Non-pigmented ciliary epithelial cell (primary cell): ENCODE data around the gene IKZF3.
"Not testable (repeated sequence)": the region's sequence is repeated elsewhere in the genome, so short reads cannot be mapped to it uniquely, and the experiment has no call there.

ENCODE experiments used
- DNase-seq: peaks from one replicate; pipeline ENCODE4 v3.0.0-alpha.2; 2010; ENCODE audit warnings: low read depth

Gene IKZF3

GRCh38 chr17:39754958-39755553, 109.1 kb downstream of the IKZF3 start:
- no peak for DNase-seq

GRCh38 chr17:39754161-39754957, 109.8 kb downstream of the IKZF3 start:
- no peak for DNase-seq

DNA sequence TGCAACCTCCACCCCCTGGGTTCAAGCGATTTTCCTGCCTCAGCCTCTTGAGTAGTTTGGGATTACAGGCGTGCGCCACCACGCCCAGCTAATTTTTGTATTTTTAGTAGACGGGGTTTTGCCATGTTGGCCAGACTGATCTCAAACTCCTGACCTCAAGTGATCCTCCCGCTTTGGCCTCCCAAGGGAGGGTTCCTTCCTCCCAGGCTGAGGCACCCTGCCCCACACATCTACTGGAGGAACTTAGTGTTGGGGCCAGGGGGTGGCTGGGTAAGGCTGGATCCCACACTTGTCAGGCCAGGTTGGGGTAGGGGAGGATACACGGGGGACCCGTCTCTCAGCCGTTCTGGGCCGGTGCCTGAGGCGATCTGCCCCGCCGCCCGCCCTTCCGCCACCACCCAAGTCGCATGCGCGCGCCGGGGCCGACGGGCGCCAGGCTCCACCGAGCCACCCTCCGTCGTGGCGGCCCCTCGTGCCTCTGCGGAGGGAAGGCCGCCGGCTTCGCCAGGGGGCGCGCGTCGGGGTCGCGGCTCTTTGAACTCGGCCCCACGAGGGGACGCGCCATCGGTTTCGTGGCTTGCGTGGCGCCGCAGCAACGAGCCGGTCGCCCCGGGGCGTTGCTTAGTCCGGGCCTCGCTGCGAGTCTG, 110.5 kb downstream of the IKZF3 start:
- no peak for DNase-seq

- no peak for DNase-seq
Observed at GRCh38 chr17:39752241-39752881, 111.8 kb downstream of the IKZF3 start.

DNA sequence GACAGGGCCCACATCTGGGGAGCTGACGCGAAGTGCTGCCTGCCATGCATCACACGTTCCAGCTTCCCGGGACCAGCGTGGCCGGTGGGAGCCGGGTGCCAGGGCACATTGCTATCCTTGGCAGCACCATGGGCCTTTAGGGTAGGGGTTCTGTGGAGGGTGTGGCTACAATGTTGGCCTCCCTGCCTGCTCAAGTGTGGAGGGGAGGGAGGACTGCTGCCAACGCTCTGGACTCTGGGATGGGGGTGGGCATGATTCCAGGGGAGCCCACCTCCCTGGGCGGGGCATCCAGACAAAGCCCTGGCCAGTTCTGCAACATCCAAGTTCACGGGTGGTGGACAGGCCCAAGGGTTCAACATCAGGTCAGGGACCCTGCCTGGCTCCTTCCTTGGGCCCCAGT, 112.5 kb downstream of the IKZF3 start:
- no peak for DNase-seq

DNA sequence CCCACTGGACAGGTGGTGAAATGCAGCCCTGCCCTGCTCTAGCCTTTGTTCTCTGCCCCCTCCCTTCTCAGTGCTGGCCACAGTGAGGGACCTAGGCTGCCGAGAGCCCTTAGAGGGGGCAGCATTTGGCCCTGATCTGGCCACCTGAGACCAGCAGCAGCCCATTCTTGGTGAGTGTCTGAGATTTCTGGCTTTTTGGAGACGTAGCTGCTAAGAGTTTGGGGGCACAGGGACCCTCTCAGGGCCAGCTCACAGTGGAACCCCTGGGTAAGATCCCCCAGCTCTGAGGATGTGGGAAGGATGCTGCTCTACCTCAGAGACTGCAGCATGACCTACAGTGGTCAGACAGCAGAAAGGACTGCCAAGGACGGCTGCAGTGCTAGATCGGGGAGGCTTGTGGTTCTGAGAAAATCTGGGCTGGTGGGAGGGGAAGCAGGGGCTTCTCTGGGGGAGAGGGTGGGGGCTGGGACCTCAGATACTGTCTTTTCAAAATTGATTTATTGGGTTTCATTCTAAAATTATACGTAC, 113.0 kb downstream of the IKZF3 start:
- DNase-seq: no peak

DNA sequence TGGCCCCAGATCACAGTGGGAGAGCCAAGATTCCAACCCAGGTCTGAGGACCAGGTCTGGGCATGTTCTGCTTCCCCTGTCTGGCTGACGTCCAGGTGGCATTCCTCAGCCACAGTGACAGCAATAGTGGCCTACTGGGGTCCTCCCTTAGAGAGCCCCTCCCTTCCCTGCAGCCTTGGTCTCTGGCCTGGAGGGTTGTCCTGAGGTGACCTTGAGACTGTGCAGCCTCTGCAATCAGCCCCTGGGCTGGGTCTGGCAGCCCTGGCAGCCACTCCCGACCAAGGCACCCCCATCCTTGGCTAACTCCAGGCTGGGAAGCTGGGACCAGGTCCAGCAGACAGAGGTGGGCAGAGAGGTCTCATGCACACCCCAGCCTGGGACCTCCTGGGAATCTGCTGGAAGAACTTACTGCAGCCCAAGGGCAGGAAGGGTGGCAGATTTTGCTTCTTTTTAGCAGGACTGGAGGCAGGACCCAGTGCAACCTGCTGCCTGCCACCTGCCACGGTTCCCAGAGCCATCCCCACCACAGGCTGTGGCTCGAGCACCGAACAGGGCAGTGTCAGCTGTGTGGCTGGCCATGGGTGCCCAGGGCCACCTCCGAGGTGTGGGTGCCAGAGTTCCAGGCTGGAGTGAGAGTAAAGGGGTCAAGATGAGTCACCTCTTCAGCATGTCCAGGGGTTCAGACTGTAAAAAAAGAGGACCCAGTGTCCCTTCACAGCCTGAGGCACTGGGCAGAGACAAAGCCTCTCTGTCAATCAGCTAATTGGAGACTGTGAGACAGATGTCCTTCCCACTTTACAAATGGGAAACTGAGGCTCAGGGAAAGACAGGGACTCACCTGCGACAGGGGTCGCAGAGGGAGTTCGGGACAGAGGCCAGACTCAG, 113.7 kb downstream of the IKZF3 start:
- DNase-seq: no peak

GRCh38 chr17:39748444-39749034, 115.6 kb downstream of the IKZF3 start:
- DNase-seq: not testable (repeated sequence)

GRCh38 chr17:39747745-39748144, 116.4 kb downstream of the IKZF3 start:
- no peak for DNase-seq

DNA sequence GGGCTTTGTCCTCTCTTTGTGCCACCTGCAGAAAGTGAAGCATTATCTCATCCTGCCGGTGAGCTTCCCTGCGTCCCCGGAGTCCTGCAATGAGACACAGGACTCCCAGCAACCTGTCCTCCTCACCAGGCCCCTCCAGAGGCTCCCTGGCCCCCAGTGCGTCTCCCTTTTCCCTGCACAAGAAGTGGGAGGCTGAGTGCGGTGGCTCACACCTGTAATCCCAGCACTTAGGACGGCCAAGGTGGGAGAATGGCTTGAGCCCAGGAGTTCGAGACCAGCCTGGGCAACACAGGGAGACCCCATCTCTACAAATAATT, 118.0 kb downstream of the IKZF3 start:
- no peak for DNase-seq

- no peak for DNase-seq
Observed at GRCh38 chr17:39745335-39746144, 118.6 kb downstream of the IKZF3 start.

- DNase-seq: no peak
Observed at GRCh38 chr17:39744836-39745215, 119.3 kb downstream of the IKZF3 start.

DNA sequence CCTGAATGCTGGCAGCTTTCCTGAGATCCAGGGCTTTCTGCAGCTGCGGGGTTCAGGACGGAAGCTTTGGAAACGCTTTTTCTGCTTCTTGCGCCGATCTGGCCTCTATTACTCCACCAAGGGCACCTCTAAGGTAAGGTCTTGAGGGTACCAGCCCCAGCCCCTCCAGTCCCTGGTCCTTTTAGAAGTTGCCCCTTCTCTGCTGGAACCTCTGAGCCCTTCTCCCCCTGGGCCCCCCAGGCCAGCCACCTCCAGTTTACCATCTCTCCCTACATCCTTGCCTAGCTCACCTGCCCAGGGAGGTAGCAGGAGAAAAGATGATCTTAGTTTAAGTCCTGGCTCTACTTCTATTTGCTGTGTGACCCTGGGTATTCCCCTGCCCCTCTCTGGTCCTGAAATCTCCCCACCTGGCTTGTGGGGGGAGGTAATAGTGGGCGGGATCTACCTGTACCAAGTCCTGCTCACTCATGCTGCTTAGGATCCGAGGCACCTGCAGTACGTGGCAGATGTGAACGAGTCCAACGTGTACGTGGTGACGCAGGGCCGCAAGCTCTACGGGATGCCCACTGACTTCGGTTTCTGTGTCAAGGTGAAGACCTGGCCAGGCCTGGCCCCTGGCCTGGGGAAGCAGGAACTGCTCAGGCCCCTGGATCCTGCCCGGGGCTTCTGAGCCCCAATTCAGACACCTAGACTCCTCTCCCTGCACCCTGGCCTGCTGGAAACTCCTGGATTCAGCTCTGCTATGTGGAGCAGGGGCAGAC, 119.9 kb downstream of the IKZF3 start:
- DNase-seq: no peak

DNA sequence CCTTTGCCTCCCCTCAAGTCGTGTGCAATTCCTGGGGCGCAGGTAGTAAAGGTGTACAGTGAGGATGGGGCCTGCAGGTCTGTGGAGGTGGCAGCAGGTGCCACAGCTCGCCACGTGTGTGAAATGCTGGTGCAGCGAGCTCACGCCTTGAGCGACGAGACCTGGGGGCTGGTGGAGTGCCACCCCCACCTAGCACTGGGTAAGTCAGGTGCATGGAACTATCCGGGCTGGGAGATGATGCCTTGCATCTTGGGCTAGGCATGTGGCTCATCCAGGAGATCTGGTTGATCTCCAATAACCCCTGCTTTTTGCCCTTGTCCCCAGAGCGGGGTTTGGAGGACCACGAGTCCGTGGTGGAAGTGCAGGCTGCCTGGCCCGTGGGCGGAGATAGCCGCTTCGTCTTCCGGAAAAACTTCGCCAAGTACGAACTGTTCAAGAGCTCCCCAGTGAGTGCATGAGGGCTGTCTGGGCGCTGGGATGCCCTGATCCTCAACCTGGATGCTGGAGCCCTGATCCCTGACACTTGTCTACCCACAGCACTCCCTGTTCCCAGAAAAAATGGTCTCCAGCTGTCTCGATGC, 121.2 kb downstream of the IKZF3 start:
- DNase-seq: no peak

DNA sequence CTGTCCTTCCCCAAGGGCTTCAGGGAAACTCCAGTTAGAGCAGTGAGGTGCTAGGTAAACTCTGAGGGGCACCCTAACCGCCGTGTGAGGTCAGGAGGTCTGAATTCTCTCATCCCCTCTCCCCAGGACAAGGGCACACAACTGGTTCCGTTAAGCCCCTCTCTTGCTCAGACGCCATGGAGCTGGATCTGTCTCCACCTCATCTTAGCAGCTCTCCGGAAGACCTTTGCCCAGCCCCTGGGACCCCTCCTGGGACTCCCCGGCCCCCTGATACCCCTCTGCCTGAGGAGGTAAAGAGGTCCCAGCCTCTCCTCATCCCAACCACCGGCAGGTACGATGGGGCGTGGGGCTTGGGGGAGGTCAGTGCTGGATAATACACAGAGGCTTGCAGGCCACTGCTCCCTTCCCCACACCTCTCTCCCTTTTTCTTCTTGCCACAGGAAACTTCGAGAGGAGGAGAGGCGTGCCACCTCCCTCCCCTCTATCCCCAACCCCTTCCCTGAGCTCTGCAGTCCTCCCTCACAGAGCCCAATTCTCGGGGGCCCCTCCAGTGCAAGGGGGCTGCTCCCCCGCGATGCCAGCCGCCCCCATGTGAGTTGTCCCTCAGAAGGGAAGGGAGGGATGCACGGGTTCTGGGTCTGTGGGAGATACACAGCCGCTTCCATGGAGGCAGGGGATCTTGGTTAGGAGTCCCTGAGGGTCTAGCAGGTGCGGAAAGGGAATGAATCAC, 121.8 kb downstream of the IKZF3 start:
- DNase-seq: no peak

GRCh38 chr17:39740357-39741111, 123.6 kb downstream of the IKZF3 start:
- no peak for DNase-seq

DNA sequence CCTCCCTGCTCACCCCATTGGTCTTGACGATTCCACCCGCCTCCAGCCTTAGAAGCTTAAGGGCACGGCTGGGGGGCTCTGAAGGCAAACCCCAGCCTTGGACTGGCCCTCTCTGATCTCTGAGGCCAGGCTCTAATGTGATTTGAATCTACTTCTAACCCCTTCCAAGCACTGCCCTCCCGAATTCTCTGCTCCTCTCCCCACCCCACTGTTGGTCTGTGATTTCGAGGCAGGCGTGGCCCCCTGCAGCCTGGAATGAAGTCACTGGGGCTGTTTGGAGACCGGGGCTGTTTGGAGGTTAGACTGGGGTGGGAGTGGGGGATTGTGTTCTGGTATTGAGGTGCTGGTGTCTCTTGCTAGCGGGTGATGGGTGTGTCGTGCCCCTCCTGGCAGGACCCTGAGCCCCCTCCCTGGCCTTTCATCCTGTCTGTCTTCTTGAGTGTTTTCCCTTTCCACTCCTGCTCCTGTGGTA, 124.2 kb downstream of the IKZF3 start:
- DNase-seq: no peak
